ENCODE results near the gene SNPH. TPM values are rescaled to one million over a fixed set of nuclear protein-coding genes. Genes with fewer than 3 reads are reported as not detected.

SNPH gene
- total RNA-seq, 1 experiment from 2014 or later: 0.93 TPM

DNA sequence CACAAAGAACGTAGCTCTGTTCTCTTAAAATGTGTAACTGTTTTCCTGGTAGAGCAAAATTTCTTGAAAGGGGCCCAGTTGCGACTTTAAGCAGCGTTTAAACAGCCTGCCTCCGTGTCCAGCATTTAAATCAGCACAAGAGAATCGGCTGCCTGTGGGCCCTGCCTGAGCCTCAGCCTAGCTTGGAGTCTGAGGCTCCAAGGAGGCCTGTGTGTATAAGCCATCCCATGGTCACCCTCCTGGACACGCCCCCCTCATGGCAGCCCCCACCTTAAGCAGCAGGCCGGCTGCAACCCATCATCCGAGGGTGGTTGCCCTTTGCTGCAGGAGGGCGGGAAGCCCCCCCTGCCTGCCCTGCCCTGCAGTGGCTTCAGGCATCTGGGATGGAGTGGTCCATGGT lies 44.0 kb downstream of the SNPH start:
- no peak for DNase-seq
- Histone ChIP-seq H3K4me3 (ENCODE audit: low read length) (no peak overlapping the region), H3K4me2 (ENCODE audit: low read depth, low read length, poor library complexity, severe bottlenecking) (no peak overlapping the region), H3K4me1 (ENCODE audit: low read length) (no peaks in the 10 kb centered on the region), H4K20me1 (ENCODE audit: insufficient read depth, low read depth, low read length) (no peaks in the 10 kb centered on the region), H3K36me3 (ENCODE audit: insufficient read depth, low read length) (no peaks in the 10 kb centered on the region), H2AFZ (ENCODE audit: low read length) (no peak overlapping the region), H3K9me3 (ENCODE audit: low read length) (no peaks in the 10 kb centered on the region), H3K27ac (ENCODE audit: low read length) (no peak overlapping the region), H3K9ac (ENCODE audit: low read length) (no peak overlapping the region), H3K79me2 (ENCODE audit: low read length) (no peaks in the 10 kb centered on the region), H3K27me3 (ENCODE audit: low read length) (no peaks in the 10 kb centered on the region), H3K9me2 (replicated peaks; ENCODE audit: insufficient read depth, low read length) (no peaks in the 10 kb centered on the region)

DNA sequence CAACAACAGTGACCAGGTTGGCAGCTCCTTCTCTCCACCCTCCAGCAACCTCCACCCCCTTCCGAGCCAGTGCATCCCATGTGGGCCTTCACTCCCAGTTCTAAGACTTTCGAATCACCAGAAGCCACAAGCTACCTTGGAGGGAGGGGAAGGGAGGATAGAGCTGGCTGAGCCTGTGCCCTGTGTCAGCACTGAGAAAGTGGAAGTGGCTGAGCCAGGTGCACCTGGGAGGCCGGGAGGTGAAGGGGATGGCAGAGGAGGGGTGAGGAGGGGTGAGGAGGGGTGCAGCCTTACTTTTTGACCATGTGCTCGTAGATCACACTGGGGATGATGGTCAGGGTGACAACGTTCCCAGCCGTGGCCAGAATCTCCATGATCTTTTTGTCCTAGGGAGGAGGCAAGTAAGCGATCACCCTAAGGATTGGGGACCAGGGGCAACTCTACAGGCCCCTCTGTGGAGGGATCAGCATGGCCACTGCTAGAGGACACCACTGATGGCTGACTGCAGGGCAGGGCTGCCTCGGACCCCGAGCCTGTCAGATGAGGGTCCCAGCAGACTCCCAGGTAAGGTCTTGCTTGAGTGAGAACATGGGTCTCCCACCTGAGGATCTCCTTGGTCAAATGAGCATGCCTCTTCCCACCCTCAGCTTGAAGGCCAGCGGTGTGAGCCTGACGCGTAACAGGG lies 44.6 kb downstream of the SNPH start:
- Histone ChIP-seq H3K4me3 (ENCODE audit: low read length) (no peak overlapping the region), H3K4me1 (ENCODE audit: low read length) (no peaks in the 10 kb centered on the region), H3K79me2 (ENCODE audit: low read length) (no peaks in the 10 kb centered on the region), H4K20me1 (ENCODE audit: insufficient read depth, low read depth, low read length) (no peaks in the 10 kb centered on the region), H3K4me2 (ENCODE audit: low read depth, low read length, poor library complexity, severe bottlenecking) (no peak overlapping the region), H3K9me2 (replicated peaks; ENCODE audit: insufficient read depth, low read length) (no peaks in the 10 kb centered on the region), H3K9me3 (ENCODE audit: low read length) (no peaks in the 10 kb centered on the region), H3K9ac (ENCODE audit: low read length) (no peak overlapping the region), H3K36me3 (ENCODE audit: insufficient read depth, low read length) (no peaks in the 10 kb centered on the region), H2AFZ (ENCODE audit: low read length) (no peak overlapping the region), H3K27ac (ENCODE audit: low read length) (no peak overlapping the region), H3K27me3 (ENCODE audit: low read length) (no peaks in the 10 kb centered on the region)
- no peak for DNase-seq

DNA sequence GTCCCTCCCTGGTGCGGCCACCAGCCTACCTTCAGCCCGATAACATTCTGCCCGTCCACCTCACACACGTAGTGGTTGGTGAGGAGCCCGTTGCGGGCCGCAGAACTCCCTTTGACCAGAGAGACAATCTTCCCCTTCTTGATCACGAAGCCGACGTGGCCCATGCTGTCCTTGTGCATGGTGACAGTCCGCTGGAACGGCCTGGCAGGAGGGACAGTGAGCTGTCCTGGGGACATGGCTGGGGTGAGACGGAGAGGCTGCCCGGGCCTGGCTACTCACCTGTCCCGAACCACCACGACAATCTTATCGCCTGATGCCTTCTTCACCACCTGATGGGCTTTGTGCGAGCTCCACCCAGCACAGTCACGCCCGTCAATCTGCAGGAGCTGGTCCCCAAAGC lies 46.2 kb downstream of the SNPH start:
- H3K4me1 ChIP-seq (ENCODE audit: low read length): no peaks in the 10 kb centered on the region; the same call in 1 of the 2 replicates
- H3K9me3 ChIP-seq (ENCODE audit: low read length): no peaks in the 10 kb centered on the region
- H3K9ac ChIP-seq (ENCODE audit: low read length): no peak overlapping the region
- no peaks in the 10 kb centered on the region for H3K79me2 ChIP-seq (ENCODE audit: low read length)
- DNase-seq: no peak
- H4K20me1 ChIP-seq (ENCODE audit: insufficient read depth, low read depth, low read length): no peaks in the 10 kb centered on the region
- no peak overlapping the region for H3K4me2 ChIP-seq (ENCODE audit: low read depth, low read length, poor library complexity, severe bottlenecking)
- H3K27me3 ChIP-seq (ENCODE audit: low read length): no peaks in the 10 kb centered on the region
- H3K36me3 ChIP-seq (ENCODE audit: insufficient read depth, low read length): no peaks in the 10 kb centered on the region
- H3K9me2 ChIP-seq (replicated peaks; ENCODE audit: insufficient read depth, low read length): no peaks in the 10 kb centered on the region
- no peak overlapping the region for H3K27ac ChIP-seq (ENCODE audit: low read length)
- H3K4me3 ChIP-seq (ENCODE audit: low read length): no peak overlapping the region
- no peak overlapping the region for H2AFZ ChIP-seq (ENCODE audit: low read length)

DNA sequence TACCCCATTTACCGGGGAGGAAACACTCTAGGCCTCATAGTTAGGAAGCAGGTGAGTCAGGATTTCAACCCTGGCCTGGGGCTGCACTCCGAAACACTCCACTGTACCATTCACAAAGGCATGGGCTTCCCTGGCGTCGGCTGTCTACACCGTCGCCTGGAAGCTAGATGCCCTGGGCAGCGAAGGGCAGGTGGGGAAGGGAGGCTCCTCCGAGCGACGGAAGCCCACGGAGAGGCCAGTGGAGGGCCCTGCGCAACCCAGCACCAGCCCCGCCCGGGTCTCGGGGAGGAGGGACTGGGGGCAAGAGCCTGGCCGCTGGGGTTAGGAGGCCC lies 46.8 kb downstream of the SNPH start:
- peaks cover 5% of the 10 kb centered on the region for H3K4me1 ChIP-seq (ENCODE audit: low read length)
- H3K4me2 ChIP-seq (ENCODE audit: low read depth, low read length, poor library complexity, severe bottlenecking): no peak overlapping the region
- no peak overlapping the region for H3K4me3 ChIP-seq (ENCODE audit: low read length)
- DNase-seq: no peak
- no peaks in the 10 kb centered on the region for H3K9me2 ChIP-seq (replicated peaks; ENCODE audit: insufficient read depth, low read length)
- H3K27me3 ChIP-seq (ENCODE audit: low read length): no peaks in the 10 kb centered on the region
- no peaks in the 10 kb centered on the region for H3K9me3 ChIP-seq (ENCODE audit: low read length)
- no peak overlapping the region for H2AFZ ChIP-seq (ENCODE audit: low read length)
- H3K9ac ChIP-seq (ENCODE audit: low read length): no peak overlapping the region
- no peaks in the 10 kb centered on the region for H3K36me3 ChIP-seq (ENCODE audit: insufficient read depth, low read length)
- H3K27ac ChIP-seq (ENCODE audit: low read length): no peak overlapping the region
- no peaks in the 10 kb centered on the region for H4K20me1 ChIP-seq (ENCODE audit: insufficient read depth, low read depth, low read length)
- no peaks in the 10 kb centered on the region for H3K79me2 ChIP-seq (ENCODE audit: low read length)

DNA sequence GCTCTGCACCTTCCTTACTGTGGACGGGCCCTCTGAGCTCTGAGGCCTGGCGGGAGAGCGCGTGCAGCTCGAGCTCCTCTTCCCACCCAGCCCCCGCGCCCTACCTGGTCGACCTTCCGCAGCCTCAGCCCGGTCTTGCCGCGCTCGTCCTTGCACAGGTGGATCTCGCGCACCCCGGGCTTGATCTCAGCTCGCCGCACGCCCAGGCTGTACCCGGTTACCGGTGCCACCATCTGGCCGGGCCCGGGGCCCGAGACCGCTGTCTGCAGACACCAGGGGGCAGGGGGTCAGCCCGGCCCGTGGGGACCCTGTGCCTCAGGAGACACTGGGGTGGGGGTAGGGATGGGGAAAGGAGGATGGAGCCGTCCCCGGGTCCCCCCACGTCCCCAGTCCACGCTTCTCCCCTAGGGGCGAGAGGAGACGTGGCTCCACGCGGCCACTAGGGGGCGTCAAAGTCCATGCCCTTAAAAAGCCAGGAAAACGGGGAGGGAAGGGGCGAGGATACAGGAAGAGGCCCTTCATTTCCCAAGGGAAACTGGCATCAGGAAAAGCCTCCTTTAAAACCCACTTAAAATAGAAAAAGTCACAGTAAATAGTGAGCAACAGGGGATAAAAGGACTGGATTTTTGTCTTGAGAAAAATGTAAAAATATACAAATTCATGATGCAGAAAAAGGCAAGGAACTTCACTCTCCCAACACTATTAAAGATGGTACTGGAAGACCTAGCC lies 47.3 kb downstream of the SNPH start:
- Histone ChIP-seq H3K4me2 (ENCODE audit: low read depth, low read length, poor library complexity, severe bottlenecking) (no peak overlapping the region), H3K4me3 (ENCODE audit: low read length) (no peak overlapping the region), H3K27me3 (ENCODE audit: low read length) (no peaks in the 10 kb centered on the region), H3K9me3 (ENCODE audit: low read length) (no peaks in the 10 kb centered on the region), H3K27ac (ENCODE audit: low read length) (no peak overlapping the region), H3K79me2 (ENCODE audit: low read length) (no peaks in the 10 kb centered on the region), H3K9me2 (replicated peaks; ENCODE audit: insufficient read depth, low read length) (no peaks in the 10 kb centered on the region), H3K36me3 (ENCODE audit: insufficient read depth, low read length) (no peaks in the 10 kb centered on the region), H4K20me1 (ENCODE audit: insufficient read depth, low read depth, low read length) (no peaks in the 10 kb centered on the region), H3K9ac (ENCODE audit: low read length) (no peak overlapping the region), H2AFZ (ENCODE audit: low read length) (no peak overlapping the region), H3K4me1 (ENCODE audit: low read length) (peaks cover 7% of the 10 kb centered on the region)
- DNase-seq: peak; percentile 79

DNA sequence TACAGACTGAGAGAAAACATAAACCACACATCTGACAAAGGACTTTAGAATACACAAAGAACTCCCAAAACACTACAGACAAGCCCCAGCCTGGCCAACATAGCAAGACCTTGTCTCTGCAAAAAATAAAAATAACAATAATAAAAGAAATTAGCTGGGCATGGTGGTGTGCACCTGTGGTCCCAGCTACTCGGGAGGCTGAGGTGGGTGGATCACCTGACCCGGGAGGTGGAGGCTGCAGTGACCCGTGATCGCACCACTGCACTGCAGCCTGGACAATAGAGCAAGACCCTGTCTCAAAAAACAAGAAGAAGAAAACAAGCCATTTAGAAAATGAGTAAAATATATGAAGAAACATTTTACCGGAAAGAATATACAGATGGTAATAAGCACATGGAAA lies 49.7 kb downstream of the SNPH start:
- Histone ChIP-seq H3K9me3 (ENCODE audit: low read length) (no peaks in the 10 kb centered on the region), H3K79me2 (ENCODE audit: low read length) (no peaks in the 10 kb centered on the region), H3K4me3 (ENCODE audit: low read length) (no peak overlapping the region), H3K27me3 (ENCODE audit: low read length) (no peaks in the 10 kb centered on the region), H4K20me1 (ENCODE audit: insufficient read depth, low read depth, low read length) (no peaks in the 10 kb centered on the region), H3K4me2 (ENCODE audit: low read depth, low read length, poor library complexity, severe bottlenecking) (no peak overlapping the region), H3K9ac (ENCODE audit: low read length) (no peak overlapping the region), H3K27ac (ENCODE audit: low read length) (no peak overlapping the region), H3K4me1 (ENCODE audit: low read length) (peaks cover 7% of the 10 kb centered on the region), H3K36me3 (ENCODE audit: insufficient read depth, low read length) (no peaks in the 10 kb centered on the region), H3K9me2 (replicated peaks; ENCODE audit: insufficient read depth, low read length) (no peaks in the 10 kb centered on the region), H2AFZ (ENCODE audit: low read length) (no peak overlapping the region)
- DNase-seq: no peak

DNA sequence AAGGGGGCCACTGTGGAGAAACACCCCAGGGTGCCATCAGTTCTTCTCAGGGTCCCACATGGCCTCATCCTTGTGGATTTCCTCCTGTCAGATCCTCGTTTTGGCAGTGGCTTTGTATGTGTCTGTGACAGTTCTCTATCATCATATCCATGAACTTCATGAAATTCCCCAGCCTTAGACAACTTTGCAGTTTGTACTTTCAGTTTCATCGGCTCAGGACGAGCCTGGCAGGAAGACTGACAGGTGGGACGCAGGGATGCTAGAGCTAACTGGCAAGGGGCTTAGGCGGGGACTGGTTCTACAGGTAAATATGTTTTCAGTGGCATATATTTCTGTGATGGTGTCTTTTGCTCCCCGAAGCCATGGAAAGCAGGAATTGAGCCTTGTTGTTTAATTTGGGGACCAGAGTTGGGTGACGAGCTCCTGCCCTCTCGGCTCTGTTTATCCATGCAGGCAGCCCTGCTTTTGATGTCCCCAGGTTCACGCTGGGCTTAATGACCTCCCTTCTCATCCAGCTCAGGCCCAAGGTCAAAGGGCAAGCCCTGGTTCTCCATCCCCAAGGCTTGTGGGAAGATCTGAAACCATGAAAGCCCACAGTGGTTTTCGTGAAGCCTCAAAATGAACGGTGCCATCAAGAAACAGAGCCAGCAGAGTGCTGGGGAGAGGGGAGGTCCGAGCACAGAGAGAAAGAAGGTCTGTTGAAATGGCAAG lies 51.6 kb downstream of the SNPH start:
- Histone ChIP-seq H3K79me2 (ENCODE audit: low read length) (no peaks in the 10 kb centered on the region), H3K4me1 (ENCODE audit: low read length) (peaks cover 7% of the 10 kb centered on the region), H3K27ac (ENCODE audit: low read length) (no peak overlapping the region), H3K9ac (ENCODE audit: low read length) (0 out of 2 replicates have a peak overlapping the region, but pooled peaks have one; percentile 38), H4K20me1 (ENCODE audit: insufficient read depth, low read depth, low read length) (no peaks in the 10 kb centered on the region), H3K9me3 (ENCODE audit: low read length) (no peaks in the 10 kb centered on the region), H3K9me2 (replicated peaks; ENCODE audit: insufficient read depth, low read length) (no peaks in the 10 kb centered on the region), H3K4me2 (ENCODE audit: low read depth, low read length, poor library complexity, severe bottlenecking) (peak overlapping the region; percentile 53), H3K4me3 (ENCODE audit: low read length) (peak overlapping the region; percentile 15; the same call in 1 of the 2 replicates), H2AFZ (ENCODE audit: low read length) (no peak overlapping the region), H3K36me3 (ENCODE audit: insufficient read depth, low read length) (no peaks in the 10 kb centered on the region), H3K27me3 (ENCODE audit: low read length) (no peaks in the 10 kb centered on the region)
- DNase-seq: no peak

DNA sequence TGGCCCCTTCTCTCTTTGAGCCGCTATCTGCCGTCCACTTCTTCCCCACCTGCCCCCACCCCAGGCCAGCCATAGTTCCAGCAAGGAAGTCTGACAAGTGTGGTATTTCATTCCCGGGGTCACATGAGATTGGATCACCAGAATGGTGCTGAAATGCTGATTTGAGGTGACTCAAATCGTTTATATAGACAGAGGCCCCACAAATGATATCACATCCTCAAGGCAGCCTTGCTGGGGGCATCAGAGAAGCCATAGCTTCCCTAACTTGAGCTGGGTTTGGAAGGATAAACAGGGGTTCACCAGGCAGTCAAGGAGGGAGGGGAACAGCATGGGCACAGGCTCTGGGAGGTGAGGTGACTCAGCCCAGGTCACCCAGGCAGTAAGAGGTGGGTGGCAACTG lies 53.0 kb downstream of the SNPH start:
- H3K4me3 ChIP-seq (ENCODE audit: low read length): no peak overlapping the region
- H3K4me2 ChIP-seq (ENCODE audit: low read depth, low read length, poor library complexity, severe bottlenecking): no peak overlapping the region
- H3K9me3 ChIP-seq (ENCODE audit: low read length): no peaks in the 10 kb centered on the region
- H4K20me1 ChIP-seq (ENCODE audit: insufficient read depth, low read depth, low read length): no peaks in the 10 kb centered on the region
- H3K79me2 ChIP-seq (ENCODE audit: low read length): no peaks in the 10 kb centered on the region
- no peak overlapping the region for H3K27ac ChIP-seq (ENCODE audit: low read length)
- H3K4me1 ChIP-seq (ENCODE audit: low read length): peaks cover 7% of the 10 kb centered on the region
- H3K36me3 ChIP-seq (ENCODE audit: insufficient read depth, low read length): no peaks in the 10 kb centered on the region
- no peaks in the 10 kb centered on the region for H3K27me3 ChIP-seq (ENCODE audit: low read length)
- no peaks in the 10 kb centered on the region for H3K9me2 ChIP-seq (replicated peaks; ENCODE audit: insufficient read depth, low read length)
- no peak overlapping the region for H2AFZ ChIP-seq (ENCODE audit: low read length)
- no peak overlapping the region for H3K9ac ChIP-seq (ENCODE audit: low read length)
- no peak for DNase-seq

All from Karpas-422 (cell line).